Esophagus squamous epithelium (tissue), 4 donors: Measurements from ENCODE around the gene CASP7.

Source experiments
- POLR2A ChIP-seq, 4 donors: fragments of 450-650 bp; IDR thresholded peaks; one replicate each; pipeline ENCODE4 v1.6.1; 2017; ENCODE audit warnings: antibody characterized with exemption in 4 of 4, mild to moderate bottlenecking in 4 of 4, moderate library complexity in 3 of 4
- TF ChIP-seq, protein P1 (sequence below), 6 experiments: fragments of 450-650 bp in 4 of 6; fragments of 200-600 bp in 2 of 6; sonication (generic) in 2 of 6; IDR thresholded peaks; one replicate each; pipeline ENCODE4 v1.5.1; 2016 to 2019; ENCODE audit warnings: antibody characterized with exemption in 6 of 6, mild to moderate bottlenecking in 4 of 6, moderate library complexity in 4 of 6

DNA sequence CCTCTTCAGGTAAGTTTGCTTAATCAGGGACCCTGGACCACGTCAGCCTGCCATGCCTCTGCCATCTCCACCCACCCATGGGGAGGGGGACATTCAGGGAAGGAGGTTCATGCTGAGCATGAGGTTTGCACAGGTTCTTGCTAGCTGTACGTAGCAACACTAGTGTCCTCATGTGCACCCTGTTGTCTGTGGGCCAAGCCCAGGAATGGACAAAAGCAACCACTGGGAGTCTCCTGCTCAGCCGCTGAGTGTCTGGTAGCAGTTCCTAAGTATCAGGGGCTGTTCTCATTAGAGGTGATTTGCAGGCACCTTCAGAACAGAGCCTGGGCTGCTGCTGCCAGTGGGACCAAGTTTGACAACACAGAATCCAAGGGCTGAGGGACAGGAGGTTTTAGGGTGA lies 17.9 kb downstream of the CASP7 start:
- TF ChIP-seq, protein P1, sequence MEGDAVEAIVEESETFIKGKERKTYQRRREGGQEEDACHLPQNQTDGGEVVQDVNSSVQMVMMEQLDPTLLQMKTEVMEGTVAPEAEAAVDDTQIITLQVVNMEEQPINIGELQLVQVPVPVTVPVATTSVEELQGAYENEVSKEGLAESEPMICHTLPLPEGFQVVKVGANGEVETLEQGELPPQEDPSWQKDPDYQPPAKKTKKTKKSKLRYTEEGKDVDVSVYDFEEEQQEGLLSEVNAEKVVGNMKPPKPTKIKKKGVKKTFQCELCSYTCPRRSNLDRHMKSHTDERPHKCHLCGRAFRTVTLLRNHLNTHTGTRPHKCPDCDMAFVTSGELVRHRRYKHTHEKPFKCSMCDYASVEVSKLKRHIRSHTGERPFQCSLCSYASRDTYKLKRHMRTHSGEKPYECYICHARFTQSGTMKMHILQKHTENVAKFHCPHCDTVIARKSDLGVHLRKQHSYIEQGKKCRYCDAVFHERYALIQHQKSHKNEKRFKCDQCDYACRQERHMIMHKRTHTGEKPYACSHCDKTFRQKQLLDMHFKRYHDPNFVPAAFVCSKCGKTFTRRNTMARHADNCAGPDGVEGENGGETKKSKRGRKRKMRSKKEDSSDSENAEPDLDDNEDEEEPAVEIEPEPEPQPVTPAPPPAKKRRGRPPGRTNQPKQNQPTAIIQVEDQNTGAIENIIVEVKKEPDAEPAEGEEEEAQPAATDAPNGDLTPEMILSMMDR (IDR thresholded peaks at IDR 0.05): no peak
- no peak for TF ChIP-seq POLR2A (IDR thresholded peaks at IDR 0.05)
